Spinal cord (tissue), 4 donors: ENCODE measurements around the gene ULK4. TPM values are rescaled to one million over a fixed set of nuclear protein-coding genes. Genes with fewer than 3 reads are reported as not detected.

Experiments used
- polyA plus RNA-seq, 2 donors: library from polyadenylated mRNA; unstranded; fragments of 120-200 nt; gene quantifications; one replicate each; pipeline ENCODE4 v1.2.1, GENCODE V29; 2013; ENCODE audit not compliant: insufficient read length in 2 of 2
- small RNA-seq: library from RNA; depleted of rRNA; stranded (forward); fragments of <200 nt; gene quantifications from one replicate; pipeline ENCODE3, GENCODE V24; 2014; ENCODE audit warnings: low replicate concordance
- total RNA-seq, 2 donors: library from RNA; depleted of rRNA in 1 of 2; stranded (reverse); fragments of 120-200 nt in 1 of 2; fragments of >200 nt in 1 of 2; gene quantifications; one replicate each; pipeline versions ENCODE4 v1.2.3 to v1.2.4, GENCODE V29; 2013 to 2014

Gene ULK4
- total and polyA plus RNA-seq, 4 donors, result 3.1 to 18.1 (median 9.7) TPM

Small RNA genes within 50 kb of the gene (small RNA-seq; reads per million reads assigned to genes)
- gene ATP6V0E1P2 (not detected), gene RF00019 (not detected), gene RF00096 (not detected), gene RF00602 (not detected)

Other genes starting within 250 kb of the ULK4 start
- gene TRAK1, start 129.3 kb upstream of the ULK4 start, total RNA-seq, result 10 to 100 TPM; 35.3 to 37.4 TPM
- gene TRAK1, start 129.3 kb upstream of the ULK4 start, polyA plus RNA-seq, result 10 to 100 TPM; 66.1 to 69.6 TPM